ENCODE measurements around the gene UBE4A.

DNA sequence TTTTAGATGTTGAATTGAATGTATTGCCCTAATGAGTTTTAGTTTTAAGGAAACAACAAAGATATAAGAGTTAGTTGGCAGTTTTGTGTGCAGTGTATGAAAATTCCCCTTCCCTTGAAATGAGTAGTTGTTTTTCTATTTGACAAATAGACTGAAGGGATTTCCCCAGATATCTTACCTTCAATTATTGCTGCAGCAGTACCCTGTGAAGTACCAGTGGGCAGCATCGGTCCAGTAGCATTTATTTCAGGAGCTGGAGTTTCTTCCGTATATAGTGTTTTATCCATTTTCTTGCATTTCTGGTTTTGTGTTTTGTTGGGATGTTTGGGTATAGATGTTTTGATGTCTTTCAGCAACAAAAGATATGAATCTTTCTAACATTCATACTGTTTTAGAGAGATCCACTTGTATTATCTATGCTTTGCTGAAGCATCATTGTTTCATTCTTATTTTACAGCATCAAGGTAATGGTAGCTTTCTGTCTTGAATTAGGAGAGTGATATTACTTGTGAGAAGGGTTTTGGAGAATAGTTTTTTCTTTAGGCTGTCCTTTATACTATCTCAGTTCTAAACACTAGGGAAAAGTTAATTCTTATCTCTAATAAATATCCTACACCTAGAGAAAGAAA, 84.3 kb downstream of the UBE4A start:
- TF ChIP-seq CTCF (IDR thresholded peaks at IDR 0.05; ENCODE audit: low read depth, low read length) = no peak
- no peak for TF ChIP-seq POLR2A (IDR thresholded peaks at IDR 0.05; ENCODE audit: extremely low read depth, insufficient read length)

Data from NB4 (cell line).